Subcutaneous adipose tissue (tissue), 4 donors: ENCODE results near the gene TMEM117. TPM values are rescaled to one million over a fixed set of nuclear protein-coding genes. Genes with fewer than 3 reads are reported as not detected.

ENCODE experiments used
- CTCF ChIP-seq: fragments of 450-650 bp; IDR thresholded peaks from one replicate; pipeline ENCODE4 v1.5.1; 2016; ENCODE audit warnings: low read depth, mild to moderate bottlenecking, control low read depth, antibody characterized with exemption, moderate library complexity
- total RNA-seq, 4 donors: library from RNA; depleted of rRNA; stranded (reverse); fragments of >200 nt; gene quantifications; one replicate each; pipeline ENCODE4 v1.1.0, GENCODE V29; 2016

TMEM117 gene
- total RNA-seq, 4 donors from 2014 or later, result 3.8 to 9.1 (median 7.6) TPM

- no peak for TF ChIP-seq CTCF
These were observed 25.3 kb downstream of the TMEM117 start for GRCh38 chr12:43861015-43861839.

- TF ChIP-seq CTCF, result no peak
These were observed 25.9 kb downstream of the TMEM117 start for GRCh38 chr12:43861840-43862150.

- no peak for TF ChIP-seq CTCF
These were observed 28.0 kb downstream of the TMEM117 start for GRCh38 chr12:43863770-43864366.

- TF ChIP-seq CTCF, result no peak
These were observed 33.3 kb downstream of the TMEM117 start for GRCh38 chr12:43869184-43869583.

- no peak for TF ChIP-seq CTCF
These were observed 36.5 kb downstream of the TMEM117 start for GRCh38 chr12:43872396-43872795.

- no peak for TF ChIP-seq CTCF
These were observed 42.2 kb downstream of the TMEM117 start for GRCh38 chr12:43878050-43878449.

- TF ChIP-seq CTCF, result no peak
These were observed 44.7 kb downstream of the TMEM117 start for GRCh38 chr12:43880547-43880946.
